Neural progenitor cell (in vitro differentiated cells): ENCODE results near the gene CHD9NB. TPM values are rescaled to one million over a fixed set of nuclear protein-coding genes. Genes with fewer than 3 reads are reported as not detected.

Source experiments
- DNase-seq: peaks from one replicate; pipeline ENCODE4 v3.0.0-alpha.2; 2016; ENCODE audit warnings: low spot score
- H2AFZ ChIP-seq: fragments of 200-600 bp; sonication (generic); replicated peaks from 2 replicates; pipeline ENCODE4 v1.6.1; 2016; ENCODE audit warnings: antibody characterized with exemption
- H3F3A ChIP-seq: fragments of 200-600 bp; sonication (generic); 2 replicates; pipeline ENCODE4 v1.6.1; 2016; ENCODE audit warnings: antibody characterized with exemption, low read depth
- H3K27ac ChIP-seq: fragments of 200-600 bp; sonication (generic); 2 replicates; pipeline ENCODE4 v1.5.1; 2016; ENCODE audit warnings: mild to moderate bottlenecking
- H3K27me3 ChIP-seq: fragments of 200-600 bp; sonication (generic); 2 replicates; pipeline ENCODE4 v1.6.1; 2016; ENCODE audit warnings: mild to moderate bottlenecking, moderate library complexity
- H3K36me3 ChIP-seq: fragments of 200-600 bp; sonication (generic); 2 replicates; pipeline ENCODE4 v1.5.1; 2016
- H3K4me1 ChIP-seq: fragments of 200-600 bp; sonication (generic); 2 replicates; pipeline ENCODE4 v1.6.1; 2016; ENCODE audit warnings: mixed run types
- H3K4me2 ChIP-seq: fragments of 200-600 bp; sonication (generic); 2 replicates; pipeline ENCODE4 v1.6.1; 2016
- H3K4me3 ChIP-seq: fragments of 200-600 bp; sonication (generic); 2 replicates; pipeline ENCODE4 v1.5.1; 2016
- H3K79me2 ChIP-seq: fragments of 200-600 bp; sonication (generic); 2 replicates; pipeline ENCODE4 v1.6.1; 2016; ENCODE audit warnings: low read depth
- H3K9ac ChIP-seq: fragments of 200-600 bp; sonication (generic); 2 replicates; pipeline ENCODE4 v1.6.1; 2016
- H3K9me3 ChIP-seq: fragments of 200-600 bp; sonication (generic); 2 replicates; pipeline ENCODE4 v1.5.1; 2016; ENCODE audit warnings: low read depth
- H4K20me1 ChIP-seq: fragments of 200-600 bp; sonication (generic); 2 replicates; pipeline ENCODE4 v1.6.1; 2016; ENCODE audit warnings: low read depth
- H3K27ac Mint-ChIP-seq: 3 replicates; pipeline ENCODE4 v1.8.0; 2021; ENCODE audit warnings: mixed read lengths
- H3K27me3 Mint-ChIP-seq: 2 replicates; pipeline ENCODE4 v1.8.0; 2022; ENCODE audit warnings: low read depth, mild to moderate bottlenecking, inconsistent platforms, moderate library complexity, mixed read lengths; ENCODE audit not compliant: insufficient read depth
- H3K36me3 Mint-ChIP-seq: 3 replicates; pipeline ENCODE4 v1.8.0; 2021; ENCODE audit warnings: mixed read lengths
- H3K4me1 Mint-ChIP-seq: 3 replicates; pipeline ENCODE4 v1.8.0; 2021; ENCODE audit warnings: mixed read lengths
- H3K4me3 Mint-ChIP-seq: 3 replicates; pipeline ENCODE4 v1.8.0; 2021; ENCODE audit warnings: mild to moderate bottlenecking, moderate library complexity, mixed read lengths
- H3K9me3 Mint-ChIP-seq: 3 replicates; pipeline ENCODE4 v1.8.0; 2020; ENCODE audit warnings: mixed read lengths
- EZH2 ChIP-seq: fragments of 200-600 bp; sonication (generic); IDR thresholded peaks from 2 replicates; pipeline ENCODE4 v1.6.1; 2017; ENCODE audit warnings: antibody characterized with exemption, mild to moderate bottlenecking, moderate library complexity
- EZH2phosphoT487 ChIP-seq: fragments of 200-600 bp; sonication (generic); IDR thresholded peaks from 2 replicates; pipeline ENCODE4 v1.6.1; 2017; ENCODE audit warnings: antibody characterized with exemption
- total RNA-seq: library from RNA; depleted of rRNA; stranded (reverse); fragments of >200 nt; gene quantifications from 2 replicates; pipeline ENCODE4 v1.2.3, GENCODE V29; 2015; ENCODE audit warnings: low replicate concordance
- TF ChIP-seq, protein P1 (sequence below): fragments of 200-600 bp; sonication (generic); IDR thresholded peaks from 2 replicates; pipeline ENCODE4 v1.5.1; 2017; ENCODE audit warnings: antibody characterized with exemption, mild to moderate bottlenecking

CHD9NB gene
- total RNA-seq, 1 donor from 2014 or later = 4.1 TPM

DNA sequence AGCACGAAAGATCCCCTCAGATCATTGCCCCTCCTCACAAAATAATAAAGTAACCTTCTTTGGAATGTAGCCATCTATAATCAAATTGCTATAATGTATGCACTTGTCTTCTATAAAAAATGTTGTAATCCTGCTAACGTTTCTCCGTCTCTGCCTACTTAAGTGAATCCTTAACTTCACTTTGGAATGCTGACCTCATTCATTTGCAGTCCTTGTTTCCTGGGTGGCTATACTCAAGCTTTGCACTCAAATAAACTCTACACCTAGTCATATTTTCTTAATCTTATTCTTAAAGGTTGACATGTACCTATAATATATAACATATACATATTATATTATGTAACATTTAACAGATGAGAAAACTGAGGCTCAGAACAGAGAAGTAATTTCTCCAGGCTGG is 22.7 kb downstream of the CHD9NB start:
- H3K79me2 ChIP-seq = no peaks in the 10 kb centered on the region
- H3K9ac ChIP-seq = no peak overlapping the region
- no peak overlapping the region for H3K4me3 ChIP-seq
- H3K4me2 ChIP-seq = no peak overlapping the region
- peaks cover 9% of the 10 kb centered on the region for H3K4me1 Mint-ChIP-seq
- H3K4me3 Mint-ChIP-seq = no peak overlapping the region
- H3K27ac Mint-ChIP-seq = no peak overlapping the region
- no peak overlapping the region for H2AFZ ChIP-seq
- peaks cover 8% of the 10 kb centered on the region for H3K4me1 ChIP-seq
- no peaks in the 10 kb centered on the region for H3K36me3 ChIP-seq
- no peaks in the 10 kb centered on the region for H3K27me3 Mint-ChIP-seq
- H3K9me3 ChIP-seq = no peaks in the 10 kb centered on the region
- no peaks in the 10 kb centered on the region for H3K27me3 ChIP-seq
- peaks cover under 1% of the 10 kb centered on the region for H3K36me3 Mint-ChIP-seq
- peaks cover 9% of the 10 kb centered on the region for H3K9me3 Mint-ChIP-seq
- TF ChIP-seq, protein P1, sequence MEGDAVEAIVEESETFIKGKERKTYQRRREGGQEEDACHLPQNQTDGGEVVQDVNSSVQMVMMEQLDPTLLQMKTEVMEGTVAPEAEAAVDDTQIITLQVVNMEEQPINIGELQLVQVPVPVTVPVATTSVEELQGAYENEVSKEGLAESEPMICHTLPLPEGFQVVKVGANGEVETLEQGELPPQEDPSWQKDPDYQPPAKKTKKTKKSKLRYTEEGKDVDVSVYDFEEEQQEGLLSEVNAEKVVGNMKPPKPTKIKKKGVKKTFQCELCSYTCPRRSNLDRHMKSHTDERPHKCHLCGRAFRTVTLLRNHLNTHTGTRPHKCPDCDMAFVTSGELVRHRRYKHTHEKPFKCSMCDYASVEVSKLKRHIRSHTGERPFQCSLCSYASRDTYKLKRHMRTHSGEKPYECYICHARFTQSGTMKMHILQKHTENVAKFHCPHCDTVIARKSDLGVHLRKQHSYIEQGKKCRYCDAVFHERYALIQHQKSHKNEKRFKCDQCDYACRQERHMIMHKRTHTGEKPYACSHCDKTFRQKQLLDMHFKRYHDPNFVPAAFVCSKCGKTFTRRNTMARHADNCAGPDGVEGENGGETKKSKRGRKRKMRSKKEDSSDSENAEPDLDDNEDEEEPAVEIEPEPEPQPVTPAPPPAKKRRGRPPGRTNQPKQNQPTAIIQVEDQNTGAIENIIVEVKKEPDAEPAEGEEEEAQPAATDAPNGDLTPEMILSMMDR = no peak
- TF ChIP-seq EZH2phosphoT487 (no peak), EZH2 (no peak)
- H3F3A ChIP-seq = no peaks in the 10 kb centered on the region
- H3K27ac ChIP-seq = no peak overlapping the region
- no peaks in the 10 kb centered on the region for H4K20me1 ChIP-seq
- DNase-seq = no peak

DNA sequence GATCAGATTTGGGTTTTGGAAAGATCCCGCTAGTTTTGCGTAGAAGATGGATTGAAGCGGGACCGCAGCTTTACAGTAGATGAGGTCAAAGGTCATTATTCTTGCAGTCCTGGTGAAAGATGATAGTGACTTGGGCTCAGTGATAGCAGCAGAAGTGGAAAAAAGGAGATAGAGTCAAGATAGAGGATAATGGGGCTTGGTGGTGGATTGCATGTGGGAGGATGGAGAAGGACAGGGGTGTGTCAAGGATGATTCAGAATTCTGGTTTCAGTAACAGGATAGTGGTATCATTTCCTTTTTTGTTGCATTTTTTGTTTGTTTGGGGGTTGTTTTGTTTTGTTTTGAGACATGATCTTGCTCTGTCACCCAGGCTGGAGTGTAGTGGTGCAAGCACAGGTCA is 28.7 kb downstream of the CHD9NB start:
- H3K79me2 ChIP-seq = no peaks in the 10 kb centered on the region
- no peak overlapping the region for H3K9ac ChIP-seq
- H3K27me3 Mint-ChIP-seq = no peaks in the 10 kb centered on the region
- no peak overlapping the region for H3K4me2 ChIP-seq
- no peaks in the 10 kb centered on the region for H3K27me3 ChIP-seq
- DNase-seq = no peak
- H2AFZ ChIP-seq = no peak overlapping the region
- no peak overlapping the region for H3K27ac ChIP-seq
- H3F3A ChIP-seq = no peaks in the 10 kb centered on the region
- peak overlapping the region; percentile 9 for H3K27ac Mint-ChIP-seq
- no peaks in the 10 kb centered on the region for H3K4me1 ChIP-seq
- no peaks in the 10 kb centered on the region for H3K9me3 ChIP-seq
- H3K9me3 Mint-ChIP-seq = no peaks in the 10 kb centered on the region
- H3K36me3 ChIP-seq = no peaks in the 10 kb centered on the region
- peaks cover 2% of the 10 kb centered on the region for H3K4me1 Mint-ChIP-seq
- TF ChIP-seq, protein P1 = no peak
- TF ChIP-seq EZH2phosphoT487 (no peak), EZH2 (no peak)
- H3K4me3 Mint-ChIP-seq = peak overlapping the region; percentile 4
- H3K4me3 ChIP-seq = no peak overlapping the region
- H4K20me1 ChIP-seq = no peaks in the 10 kb centered on the region
- no peaks in the 10 kb centered on the region for H3K36me3 Mint-ChIP-seq

DNA sequence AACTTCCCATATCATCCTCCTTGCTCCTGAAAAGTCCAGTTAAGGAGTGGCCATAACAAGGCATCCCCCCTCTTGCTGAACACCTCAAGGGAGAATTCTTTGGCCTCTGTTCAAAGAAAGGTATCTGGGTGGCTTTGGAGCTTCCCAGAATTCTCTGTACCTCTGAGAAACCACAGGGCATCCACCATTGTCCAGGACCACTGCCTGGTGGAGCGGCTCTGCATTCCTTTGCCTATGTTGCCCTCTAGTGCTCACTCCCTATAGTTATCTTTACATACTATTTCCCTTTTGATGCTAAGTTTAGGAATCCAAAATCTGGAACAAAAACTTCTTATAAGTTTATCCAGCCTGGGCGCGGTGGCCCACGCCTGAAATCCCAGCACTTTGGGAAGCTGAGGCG is 30.3 kb downstream of the CHD9NB start:
- Histone ChIP-seq H3K4me3 (no peak overlapping the region), H4K20me1 (no peaks in the 10 kb centered on the region), H3K4me1 (no peaks in the 10 kb centered on the region), H3K27me3 (no peaks in the 10 kb centered on the region), H3K79me2 (no peaks in the 10 kb centered on the region), H2AFZ (peak overlapping the region; percentile 61), H3F3A (no peaks in the 10 kb centered on the region), H3K4me2 (no peak overlapping the region), H3K9me3 (no peaks in the 10 kb centered on the region), H3K27ac (no peak overlapping the region), H3K9ac (no peak overlapping the region), H3K36me3 (no peaks in the 10 kb centered on the region)
- no peaks in the 10 kb centered on the region for H3K9me3 Mint-ChIP-seq
- H3K4me1 Mint-ChIP-seq = peaks cover 2% of the 10 kb centered on the region
- TF ChIP-seq, protein P1 = peak; percentile 86
- TF ChIP-seq EZH2 = no peak
- TF ChIP-seq EZH2phosphoT487 = no peak
- no peaks in the 10 kb centered on the region for H3K36me3 Mint-ChIP-seq
- DNase-seq = peak; percentile 84
- H3K4me3 Mint-ChIP-seq = no peak overlapping the region
- no peaks in the 10 kb centered on the region for H3K27me3 Mint-ChIP-seq
- no peak overlapping the region for H3K27ac Mint-ChIP-seq
